SKM-1 (cell line): ENCODE measurements around the gene TBC1D30.
A peak's percentile ranks its signal among the peaks of the same experiment; 100 is the strongest.
"Not testable (repeated sequence)": the region's sequence is repeated elsewhere in the genome, so short reads cannot be mapped to it uniquely, and the experiment has no call there.

Experiments used
- DNase-seq: peaks from one replicate; lab custom pipeline; 2025; ENCODE audit not compliant: unreplicated experiment; lab: John Stamatoyannopoulos, UW

Gene TBC1D30

DNA sequence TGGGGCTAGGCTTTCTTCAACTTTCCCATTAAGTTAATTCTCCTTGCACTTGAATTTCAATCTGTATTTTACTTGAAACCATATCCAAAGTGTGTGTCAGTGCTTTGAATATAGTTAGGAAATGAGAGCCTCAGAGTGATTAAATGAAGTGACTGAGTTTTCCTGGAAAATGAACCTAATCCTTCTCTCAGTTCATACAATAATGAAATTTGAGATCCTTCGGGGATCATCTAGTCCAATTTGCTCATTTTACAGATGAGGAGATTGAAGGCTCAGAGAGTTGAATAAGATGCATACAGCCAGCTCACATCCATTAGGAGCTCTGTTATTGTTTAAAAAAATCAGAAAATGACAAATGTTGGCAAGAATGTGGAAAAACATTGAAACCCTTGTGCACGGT is 18.3 kb upstream of the TBC1D30 start:
- DNase-seq: no peak

DNA sequence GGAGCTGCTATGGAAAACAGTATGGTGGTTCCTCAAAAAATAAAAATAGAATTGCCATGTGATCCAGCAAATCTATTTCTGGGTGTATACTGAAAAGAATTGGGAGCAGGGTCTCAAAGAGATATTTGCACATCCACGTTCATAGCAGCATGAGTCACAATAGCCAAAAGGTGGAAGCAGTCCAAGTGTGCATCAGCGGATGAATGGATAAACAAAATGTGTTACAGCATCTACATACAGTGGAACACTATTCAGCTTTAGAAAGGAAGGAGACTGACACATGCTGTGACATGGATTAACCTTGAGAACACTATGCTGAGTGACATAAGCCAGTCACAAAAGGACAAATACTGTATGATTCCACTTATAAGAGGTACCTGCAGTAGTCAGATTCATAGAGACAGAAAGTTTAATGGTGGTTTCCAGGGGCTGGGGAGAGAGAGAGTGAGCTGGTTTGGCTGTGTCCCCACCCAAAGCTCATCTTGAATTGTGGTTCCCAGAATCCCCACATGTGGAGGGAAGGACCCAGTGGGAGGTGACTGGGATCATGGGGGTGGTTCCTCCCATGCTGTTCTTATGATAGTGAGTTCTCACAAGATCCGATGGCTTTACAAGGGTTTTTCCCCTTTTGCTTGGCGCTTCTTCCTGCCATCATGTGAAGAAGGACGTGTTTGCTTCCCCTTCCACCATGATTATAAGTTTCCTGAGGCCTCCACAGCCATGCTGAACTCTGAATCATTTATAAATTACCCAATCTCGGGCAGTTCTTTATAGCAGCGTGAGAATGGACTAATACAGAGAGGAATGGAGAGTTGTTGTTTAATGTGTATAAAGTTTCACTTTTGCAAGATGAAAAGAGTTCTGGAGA is 17.6 kb upstream of the TBC1D30 start:
- no peak for DNase-seq

DNA sequence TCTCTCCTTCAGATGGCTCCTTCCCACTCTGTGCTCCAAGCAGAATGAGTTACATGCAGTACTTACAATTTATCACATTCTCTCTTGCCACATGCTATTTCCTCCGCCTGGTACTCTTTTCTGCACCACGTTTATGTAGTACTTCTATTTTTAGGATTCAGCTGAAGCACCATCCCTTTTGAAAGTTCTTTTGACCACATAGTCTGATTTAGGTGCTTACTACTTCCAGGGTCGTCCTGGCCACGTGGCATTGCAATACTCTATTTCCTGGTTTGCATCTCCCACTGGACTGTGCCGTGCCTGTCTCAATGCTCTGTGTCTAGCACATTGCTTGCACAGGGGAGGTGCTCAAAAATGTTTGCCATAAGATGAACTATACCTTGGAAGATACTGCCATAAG is 16.3 kb upstream of the TBC1D30 start:
- DNase-seq: peak; percentile 6

DNA sequence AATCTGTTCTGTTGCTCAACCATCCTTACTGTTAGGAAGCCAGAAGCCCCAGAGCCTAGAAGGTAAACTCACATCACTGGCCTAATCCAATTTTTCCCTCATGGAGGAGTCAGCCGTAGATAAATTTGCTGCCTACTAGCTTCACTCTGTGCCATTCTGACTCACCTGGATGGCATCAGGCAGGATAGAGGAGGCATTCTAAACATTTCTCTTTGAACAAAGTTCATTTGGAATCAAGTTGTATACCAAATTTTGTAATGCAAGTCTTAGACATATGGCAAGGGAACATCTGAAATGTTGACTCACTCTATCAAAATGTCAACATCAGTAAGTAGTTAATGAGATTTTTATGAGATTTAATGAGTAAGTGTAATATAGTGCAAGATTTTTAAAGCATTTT is 13.6 kb upstream of the TBC1D30 start:
- DNase-seq: no peak

DNA sequence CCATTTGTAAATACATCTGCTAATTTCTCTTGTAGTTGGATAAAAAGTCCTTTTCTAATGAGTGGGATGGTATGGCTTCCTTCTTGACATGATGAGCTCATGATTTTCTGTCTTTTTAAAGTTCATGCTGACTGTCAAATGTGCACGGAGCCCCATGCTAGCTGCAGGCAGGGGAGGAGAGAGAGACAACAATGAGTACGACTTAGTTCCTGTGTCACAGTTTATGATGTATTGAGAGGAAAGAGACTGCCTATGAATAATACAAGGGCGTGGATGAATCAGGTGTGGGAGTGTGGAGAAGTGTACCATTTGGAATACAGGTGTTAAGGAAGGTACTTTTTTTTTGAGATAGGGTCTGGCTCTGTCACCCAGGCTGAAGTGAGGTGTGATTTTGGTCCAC is 10.7 kb upstream of the TBC1D30 start:
- no peak for DNase-seq

DNA sequence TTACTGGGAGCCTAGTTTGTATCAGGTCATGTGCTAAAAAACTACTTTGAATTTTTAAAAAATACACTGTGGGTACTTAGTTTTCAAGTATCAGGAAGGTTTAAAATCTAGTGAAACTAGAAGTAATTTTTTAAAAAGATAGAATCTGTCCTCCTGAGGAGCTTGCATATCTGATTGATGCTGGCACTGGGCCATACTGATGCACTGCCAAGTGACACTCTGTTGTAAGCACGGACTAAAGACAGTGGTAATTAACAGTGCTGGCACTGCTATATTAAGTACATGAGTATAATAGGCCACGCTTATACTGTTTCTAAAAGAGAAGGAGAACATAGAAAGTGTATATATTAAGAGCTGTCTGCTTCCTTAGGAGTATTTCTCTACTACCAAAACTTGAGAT is 10.0 kb upstream of the TBC1D30 start:
- DNase-seq: no peak

DNA sequence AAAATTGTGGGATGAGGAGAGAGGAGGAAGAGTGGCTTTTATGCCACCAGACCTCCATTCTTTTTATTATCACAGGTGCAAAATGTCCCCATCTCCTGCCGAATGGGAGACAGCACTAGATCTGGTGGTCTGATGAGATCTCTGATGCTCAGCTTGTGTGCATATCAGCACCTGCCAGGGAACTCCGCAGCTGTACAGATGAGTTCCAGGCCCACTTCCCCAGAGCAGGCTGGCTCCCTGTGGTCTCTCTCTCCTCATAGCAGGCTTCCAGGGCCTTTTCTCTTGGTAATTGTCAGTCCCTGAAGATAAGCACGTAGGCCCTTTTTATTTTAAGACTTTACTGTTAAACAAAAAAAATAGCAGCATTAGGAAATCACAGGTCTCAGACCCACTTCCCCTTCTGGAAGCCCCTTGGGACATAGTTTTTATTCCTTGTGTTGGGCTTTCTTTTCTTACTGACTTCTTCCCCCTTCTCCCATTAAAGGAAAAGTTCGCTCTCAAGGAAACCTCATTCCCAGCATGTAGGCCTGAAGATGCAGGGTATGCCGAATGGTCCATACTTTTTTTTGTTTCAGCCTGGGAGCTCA is 4.5 kb upstream of the TBC1D30 start:
- DNase-seq: no peak

DNA sequence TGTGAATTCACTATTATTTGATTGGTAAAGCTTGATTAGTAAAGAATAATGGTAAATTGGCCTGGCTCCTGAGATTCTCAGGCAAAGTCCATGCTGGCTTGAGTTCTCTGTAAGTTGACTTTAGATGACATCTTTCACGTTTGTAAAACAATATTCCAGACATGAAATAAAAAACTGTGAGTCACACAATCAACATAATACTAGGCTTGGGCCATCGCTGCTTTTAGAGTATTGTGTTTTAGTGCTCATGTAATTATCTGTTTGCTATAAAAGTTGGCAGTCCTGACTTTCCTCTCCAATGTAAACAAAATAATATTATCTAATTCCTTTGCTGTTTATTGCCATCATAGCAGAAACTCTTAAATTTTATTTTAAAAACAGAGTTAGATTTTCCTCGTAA is 3.9 kb upstream of the TBC1D30 start:
- DNase-seq: no peak

DNA sequence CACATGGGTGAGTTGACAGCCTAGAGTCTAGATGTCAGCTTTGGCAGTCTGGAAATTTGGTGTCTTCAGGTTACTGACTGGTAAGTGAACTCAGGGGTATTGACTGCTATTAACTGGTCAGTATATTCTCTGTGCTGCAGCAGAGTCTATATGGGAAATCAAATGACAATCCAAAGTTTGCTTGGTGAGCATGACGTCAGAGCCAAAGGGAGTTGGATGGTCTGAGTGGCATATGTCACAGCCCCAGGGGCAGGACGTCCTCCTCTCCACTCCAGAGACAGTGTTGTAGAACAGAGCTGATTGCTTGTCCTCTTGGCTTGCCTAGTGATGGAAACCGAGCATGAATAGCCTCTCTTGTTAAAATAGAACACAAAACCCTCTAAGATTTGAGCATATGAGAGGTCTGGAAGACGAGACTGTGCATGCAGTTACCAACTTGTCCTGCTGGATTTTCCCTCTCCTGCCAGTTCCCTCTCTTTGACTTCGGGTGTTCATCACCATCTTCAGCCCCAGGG is 3.3 kb upstream of the TBC1D30 start:
- no peak for DNase-seq

DNA sequence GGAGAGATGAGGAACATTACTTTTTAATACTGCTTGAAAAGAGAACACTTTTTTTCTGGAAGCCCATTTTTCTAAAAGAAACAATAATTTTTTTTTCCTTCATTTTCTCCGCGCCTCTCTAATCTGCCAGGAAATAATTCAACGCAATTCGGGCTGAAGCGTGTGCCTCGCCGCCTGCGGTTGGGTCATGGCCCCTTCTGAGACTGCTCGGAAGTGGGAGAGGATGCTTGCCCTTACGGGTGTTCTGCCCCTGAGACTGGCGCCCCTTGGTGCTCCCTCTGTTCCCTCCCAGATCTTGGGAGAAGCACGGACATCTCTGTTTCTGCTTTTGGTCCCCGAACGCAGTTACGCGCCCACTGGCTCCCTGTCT is 332 bp upstream of the TBC1D30 start:
- DNase-seq: no peak

DNA sequence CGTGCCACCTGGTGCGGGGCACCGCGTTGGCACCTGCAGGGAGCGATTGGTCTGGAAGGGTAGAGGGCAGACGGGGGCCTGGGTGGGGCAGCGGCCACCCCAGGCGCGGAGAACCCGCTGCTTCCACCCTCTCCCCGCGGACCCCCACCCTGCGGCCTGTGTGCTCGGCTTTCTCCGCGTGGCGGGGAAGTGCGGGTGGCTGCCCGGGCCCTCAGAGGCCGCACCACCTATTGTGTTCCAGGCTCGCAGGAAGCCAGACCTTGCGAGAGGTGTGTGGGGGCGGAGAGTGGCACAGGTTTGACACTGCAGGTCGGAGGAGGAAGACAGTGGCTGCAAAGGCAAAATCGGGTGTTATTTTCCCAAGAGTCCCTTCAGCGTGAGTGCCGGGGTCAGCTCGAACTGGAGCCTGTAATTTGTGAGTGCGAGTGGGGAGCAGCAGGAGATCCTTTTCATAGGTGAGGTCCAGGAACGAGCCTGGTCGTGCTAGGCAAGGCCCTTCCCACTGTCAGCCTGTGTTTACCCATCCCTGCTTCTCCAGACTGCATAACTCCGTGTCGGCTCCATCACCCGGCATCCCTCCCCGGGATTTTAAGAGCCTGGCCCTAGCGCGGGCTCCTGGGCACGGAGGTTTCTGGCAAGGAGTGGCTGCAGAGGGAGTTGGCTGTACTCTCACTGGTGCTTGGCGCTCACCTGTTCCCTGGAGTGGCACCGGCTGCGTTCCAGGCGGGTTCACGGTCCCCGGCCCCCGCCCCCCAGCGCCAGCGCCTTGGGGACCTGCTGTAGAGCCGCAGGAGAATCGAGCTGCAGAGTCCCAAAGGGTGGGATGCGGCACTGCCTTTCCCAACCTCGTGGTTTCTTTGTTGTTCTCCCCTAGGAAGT is 935 bp downstream of the TBC1D30 start:
- DNase-seq: no peak

DNA sequence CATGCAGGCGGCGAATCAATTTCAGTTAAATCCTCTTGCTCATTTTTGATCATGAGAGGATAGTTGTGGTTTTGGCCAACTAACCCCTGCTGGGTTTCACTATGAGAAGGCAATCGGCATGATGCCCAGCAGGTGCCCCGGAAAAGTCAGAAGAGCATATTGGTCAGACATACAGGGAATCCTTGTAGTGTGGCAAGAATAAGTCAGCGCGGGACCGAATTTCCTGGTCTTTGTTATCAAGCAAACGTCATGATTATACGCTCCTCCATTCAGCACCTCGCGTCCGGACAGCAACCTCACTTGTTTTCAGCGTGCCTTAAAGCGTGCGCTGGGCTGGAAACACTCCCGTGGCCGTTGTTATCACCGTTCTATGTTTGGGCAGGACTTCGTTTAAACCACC is 1.8 kb downstream of the TBC1D30 start:
- DNase-seq: no peak

DNA sequence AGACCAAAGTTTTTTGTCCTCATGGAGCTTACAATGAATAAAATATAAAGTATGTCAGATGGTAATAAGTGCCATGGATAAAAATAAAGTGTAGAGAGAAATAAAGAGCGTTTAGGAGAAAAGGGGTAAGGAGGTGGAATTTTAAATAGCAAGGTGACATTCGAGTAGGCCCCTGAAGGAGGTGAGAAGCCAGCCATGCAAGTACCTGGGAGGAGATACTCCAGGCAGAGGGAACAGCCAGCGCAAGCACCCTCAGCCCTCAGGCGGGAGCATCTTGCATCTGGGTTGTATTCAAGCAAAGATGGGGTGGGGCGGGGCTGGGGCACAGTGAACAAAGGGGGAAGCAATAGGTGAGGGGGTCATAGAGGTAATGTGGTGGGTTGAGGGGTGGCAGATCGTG is 4.3 kb downstream of the TBC1D30 start:
- no peak for DNase-seq

DNA sequence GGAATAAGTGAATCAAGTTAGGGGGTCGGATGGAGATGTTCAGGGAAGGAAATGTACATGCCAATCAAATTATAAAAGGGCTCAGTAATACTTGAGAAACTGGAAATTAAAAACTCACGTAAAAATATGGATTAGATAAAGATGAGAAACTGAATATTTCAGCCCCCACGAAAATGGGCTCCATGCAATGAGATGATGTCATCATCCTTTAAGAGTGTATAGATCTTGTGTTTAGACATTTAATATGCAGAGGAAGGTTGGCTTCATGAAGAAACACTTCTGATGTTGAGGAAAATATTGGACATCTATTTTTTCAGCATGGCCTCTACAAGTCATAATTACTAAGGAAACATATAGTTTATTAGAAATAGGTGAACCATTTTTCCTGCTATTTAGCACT is 9.5 kb downstream of the TBC1D30 start:
- no peak for DNase-seq

DNA sequence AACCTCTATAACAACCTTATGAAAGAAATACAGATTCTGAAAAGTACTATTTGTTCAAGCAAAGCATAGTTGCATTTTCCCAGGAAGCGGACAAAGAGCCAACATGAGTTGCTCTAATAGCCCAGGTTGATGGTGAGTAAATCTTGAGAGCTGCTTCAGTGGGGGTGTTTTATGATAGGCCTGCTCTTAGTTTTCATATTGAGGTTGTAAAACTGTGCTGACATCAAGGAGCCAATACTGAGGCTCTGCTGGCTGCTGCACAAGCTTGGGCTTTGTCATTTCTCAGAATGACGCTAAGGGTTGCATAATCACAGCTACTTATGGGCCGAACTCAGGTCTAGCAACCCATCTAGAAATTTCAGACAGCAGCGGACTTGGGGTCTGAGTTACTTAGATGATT is 11.5 kb downstream of the TBC1D30 start:
- no peak for DNase-seq

DNA sequence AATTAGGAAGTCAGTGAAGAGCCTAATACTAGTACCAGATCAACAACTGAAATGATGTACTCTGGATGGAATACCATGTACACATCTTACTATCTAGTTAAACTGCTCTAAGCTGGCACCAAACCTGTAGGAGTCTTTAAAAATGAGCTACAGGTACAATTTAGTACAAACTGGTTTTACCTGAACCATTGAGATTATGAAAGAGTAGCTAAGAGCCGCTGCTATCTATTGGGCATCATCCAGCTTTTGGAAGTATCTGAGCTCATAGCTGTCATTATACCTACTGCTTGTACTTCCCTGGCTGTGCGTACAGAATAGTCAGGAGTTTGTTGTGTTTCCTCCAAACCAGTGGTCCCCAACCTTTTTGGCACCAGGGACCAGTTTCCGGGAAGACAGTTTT is 12.4 kb downstream of the TBC1D30 start:
- no peak for DNase-seq

DNA sequence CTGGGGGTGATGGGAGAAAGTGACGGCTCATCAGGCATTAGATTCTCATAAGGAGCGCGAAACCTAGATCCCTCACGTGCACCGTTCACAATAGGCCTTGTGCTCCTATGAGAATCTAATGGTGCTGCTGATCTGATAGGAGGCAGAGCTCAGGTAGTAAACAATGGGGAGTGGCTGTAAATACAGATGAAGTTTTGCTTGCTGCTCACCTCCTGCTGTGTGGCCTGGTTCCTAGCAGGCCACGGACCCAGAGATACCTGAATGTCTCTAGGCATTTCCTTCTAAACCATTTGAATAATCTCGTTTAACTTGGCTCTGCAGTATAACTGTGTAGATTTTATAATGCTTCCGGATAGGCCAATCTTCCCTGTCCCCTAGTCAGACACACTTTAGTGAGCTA is 13.0 kb downstream of the TBC1D30 start:
- DNase-seq: no peak

DNA sequence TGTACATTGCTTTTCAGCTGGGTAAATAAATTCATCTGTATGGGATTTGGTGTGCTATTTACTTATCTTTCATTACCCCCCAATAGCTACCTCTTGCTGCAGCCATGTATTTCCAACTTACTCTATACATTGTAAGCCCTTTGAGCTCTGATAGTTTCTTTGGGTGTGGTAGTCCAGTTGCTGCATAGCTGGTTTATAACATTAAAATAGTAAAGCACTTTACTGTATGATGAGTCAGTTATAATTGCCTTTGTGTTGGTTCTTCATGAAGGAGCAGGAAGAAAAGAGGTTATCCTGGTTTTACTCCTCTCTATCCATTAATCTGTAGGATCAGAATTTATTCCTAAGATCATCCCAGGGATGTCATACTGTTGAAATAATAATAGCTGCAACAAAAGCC is 15.7 kb downstream of the TBC1D30 start:
- no peak for DNase-seq

DNA sequence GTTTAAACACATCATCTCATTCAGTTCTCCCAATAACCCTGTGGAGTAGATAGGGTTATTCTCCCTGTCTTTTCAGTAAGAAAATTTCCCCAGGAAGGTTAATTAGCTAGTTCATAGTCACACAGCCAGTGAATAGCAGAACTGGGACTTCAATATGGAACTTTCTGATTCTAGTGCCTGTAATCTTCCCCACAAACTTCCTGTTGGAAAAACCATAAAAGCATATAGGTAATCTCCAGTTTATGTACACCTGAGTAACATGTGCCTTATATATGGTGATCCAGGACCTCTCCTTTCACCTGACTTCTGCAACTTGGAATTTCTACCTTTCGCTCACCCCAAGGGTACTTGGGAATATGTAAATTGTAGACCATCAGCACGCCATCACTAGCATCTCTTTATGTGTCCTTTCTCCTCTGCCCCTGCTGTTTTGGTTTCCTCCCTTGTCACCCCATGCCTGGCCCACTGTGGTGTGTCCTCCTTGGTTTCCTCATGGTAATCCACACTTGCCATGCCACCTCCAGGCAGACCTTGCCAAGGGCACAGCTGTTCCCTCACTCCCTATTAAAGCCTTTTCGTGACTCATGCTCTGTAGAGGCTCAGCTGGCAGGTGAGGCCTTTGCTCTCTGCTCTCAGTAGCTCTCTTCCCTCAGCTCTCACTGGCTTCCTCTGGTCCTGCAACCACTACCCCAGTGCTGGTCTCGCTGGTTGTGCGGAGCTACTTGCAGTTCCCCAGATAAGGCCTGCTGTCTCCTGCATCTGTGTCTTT is 16.7 kb downstream of the TBC1D30 start:
- no peak for DNase-seq

DNA sequence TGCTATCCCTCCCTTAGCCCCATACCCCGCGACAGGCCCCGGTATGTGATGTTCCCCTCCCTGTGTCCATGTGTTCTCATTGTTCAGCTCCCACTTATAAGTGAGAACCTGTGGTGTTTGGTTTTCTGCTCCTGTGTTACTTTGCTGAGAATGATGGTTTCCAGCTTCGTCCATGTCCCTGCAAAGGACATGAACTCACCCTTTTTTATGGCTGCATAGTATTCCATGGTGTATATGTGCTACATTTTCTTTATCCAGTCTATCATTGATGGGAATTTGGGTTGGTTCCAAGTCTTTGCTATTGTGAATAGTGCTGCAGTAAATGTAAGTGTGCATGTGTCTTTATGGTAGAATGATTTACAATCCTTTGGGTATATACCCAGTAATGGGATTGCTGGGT is 24.0 kb downstream of the TBC1D30 start:
- not testable (repeated sequence) for DNase-seq
